Measurements from ENCODE around the gene CEPT1.

Gene CEPT1

DNA sequence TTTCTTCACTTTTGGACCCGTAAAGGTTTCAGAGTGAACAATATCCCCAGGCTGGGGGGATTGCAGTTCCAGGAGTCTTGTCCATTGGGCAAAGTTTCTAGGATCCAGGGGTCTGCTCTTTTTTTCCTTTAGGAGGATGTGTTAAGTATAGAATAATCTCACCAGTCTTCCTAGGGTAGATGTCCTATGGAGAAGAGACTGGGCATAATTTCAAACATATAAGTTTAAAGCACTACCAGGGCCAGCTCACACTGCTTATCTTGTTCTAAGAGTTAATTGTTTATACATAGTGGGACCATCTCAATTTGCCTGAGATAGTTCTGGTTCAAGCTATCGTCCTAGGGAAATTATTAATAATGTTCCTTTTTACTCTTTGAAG, 88.7 kb downstream of the CEPT1 start:
- no peak overlapping the region for H3K4me3 ChIP-seq (ENCODE audit: control insufficient read depth, low read depth, low read length)
- DNase-seq (ENCODE audit: low read depth): no peak
- TF ChIP-seq, protein P1, sequence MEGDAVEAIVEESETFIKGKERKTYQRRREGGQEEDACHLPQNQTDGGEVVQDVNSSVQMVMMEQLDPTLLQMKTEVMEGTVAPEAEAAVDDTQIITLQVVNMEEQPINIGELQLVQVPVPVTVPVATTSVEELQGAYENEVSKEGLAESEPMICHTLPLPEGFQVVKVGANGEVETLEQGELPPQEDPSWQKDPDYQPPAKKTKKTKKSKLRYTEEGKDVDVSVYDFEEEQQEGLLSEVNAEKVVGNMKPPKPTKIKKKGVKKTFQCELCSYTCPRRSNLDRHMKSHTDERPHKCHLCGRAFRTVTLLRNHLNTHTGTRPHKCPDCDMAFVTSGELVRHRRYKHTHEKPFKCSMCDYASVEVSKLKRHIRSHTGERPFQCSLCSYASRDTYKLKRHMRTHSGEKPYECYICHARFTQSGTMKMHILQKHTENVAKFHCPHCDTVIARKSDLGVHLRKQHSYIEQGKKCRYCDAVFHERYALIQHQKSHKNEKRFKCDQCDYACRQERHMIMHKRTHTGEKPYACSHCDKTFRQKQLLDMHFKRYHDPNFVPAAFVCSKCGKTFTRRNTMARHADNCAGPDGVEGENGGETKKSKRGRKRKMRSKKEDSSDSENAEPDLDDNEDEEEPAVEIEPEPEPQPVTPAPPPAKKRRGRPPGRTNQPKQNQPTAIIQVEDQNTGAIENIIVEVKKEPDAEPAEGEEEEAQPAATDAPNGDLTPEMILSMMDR (IDR thresholded peaks at IDR 0.05; ENCODE audit: control insufficient read depth, insufficient read depth, low read depth, low read length, missing control alignments): no peak

DNA sequence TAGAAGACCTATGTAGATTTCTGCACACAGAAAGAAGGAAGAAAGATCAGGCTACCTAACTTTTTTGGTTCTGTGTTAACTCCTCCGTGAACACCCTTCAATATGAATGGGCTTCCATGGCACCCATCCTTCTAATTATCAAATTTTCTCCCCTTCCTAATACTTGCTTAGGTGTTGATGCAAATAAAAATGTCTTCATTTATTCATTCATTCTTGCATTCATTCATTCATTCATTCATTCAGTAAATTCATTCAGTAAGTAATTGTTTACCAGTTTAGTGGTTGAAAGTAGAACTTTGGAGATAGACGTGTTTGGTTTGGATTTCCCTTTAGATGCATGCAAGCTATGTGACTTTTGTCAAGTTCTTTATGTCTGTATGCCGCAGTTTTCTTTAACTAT, 92.1 kb downstream of the CEPT1 start:
- TF ChIP-seq, protein P1 (IDR thresholded peaks at IDR 0.05; ENCODE audit: control insufficient read depth, insufficient read depth, low read depth, low read length, missing control alignments): no peak
- no peak overlapping the region for H3K4me3 ChIP-seq (ENCODE audit: control insufficient read depth, low read depth, low read length)
- no peak for DNase-seq (ENCODE audit: low read depth)

DNA sequence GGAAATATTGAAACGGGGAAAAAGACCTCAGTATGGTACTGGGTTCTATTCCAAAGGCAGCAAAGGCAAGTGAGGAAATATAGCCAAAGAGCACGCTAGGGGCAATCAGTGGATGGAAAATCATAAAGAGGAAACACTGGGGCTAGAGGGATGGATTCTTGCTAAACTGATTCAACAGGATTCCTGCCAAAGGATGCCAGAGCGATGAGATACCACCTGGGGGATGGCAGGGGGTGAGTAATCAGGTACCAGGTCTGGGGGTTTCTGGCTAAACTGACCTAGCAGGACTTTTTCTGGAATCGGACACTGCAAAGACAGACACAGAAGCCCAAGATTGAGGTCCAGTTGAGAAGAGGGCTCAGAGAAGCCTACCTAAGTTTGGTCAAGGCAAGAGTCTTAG, 94.2 kb downstream of the CEPT1 start:
- TF ChIP-seq, protein P1 (IDR thresholded peaks at IDR 0.05; ENCODE audit: control insufficient read depth, insufficient read depth, low read depth, low read length, missing control alignments): no peak
- H3K4me3 ChIP-seq (ENCODE audit: control insufficient read depth, low read depth, low read length): no peak overlapping the region
- DNase-seq (ENCODE audit: low read depth): no peak
